Activated CD8-positive, alpha-beta T cell treated with anti-CD3 and anti-CD28 coated beads for 36 hours (primary cell): ENCODE measurements around the gene ANKRA2. TPM values are rescaled to one million over a fixed set of nuclear protein-coding genes. Genes with fewer than 3 reads are reported as not detected.

Experiments
- ATAC-seq: fragments of 200-7000 bp; cut with Tn5 transposase; one replicate; pipeline ENCODE4 v1.10.0; 2021; ENCODE audit warnings: mild to moderate bottlenecking, moderate library complexity
- CTCF ChIA-PET: fragments of 350-600 bp; sonication (Branson Sonifier 250); formaldehyde crosslinking; loops from one replicate; lab custom pipeline; 2021; ENCODE audit warnings: antibody characterized with exemption; lab: Charles Lee
- POLR2A ChIA-PET: fragments of 350-600 bp; sonication (Branson Sonifier 250); formaldehyde crosslinking; loops from one replicate; lab custom pipeline; 2021; ENCODE audit warnings: antibody characterized with exemption; lab: Charles Lee
- DNase-seq: peaks from one replicate; pipeline ENCODE4 v3.0.0-alpha.2; 2020
- H3K27ac Mint-ChIP-seq: one replicate; pipeline ENCODE4 v1.8.0; 2021; ENCODE audit warnings: mild to moderate bottlenecking, mixed read lengths
- H3K27me3 Mint-ChIP-seq: one replicate; pipeline ENCODE4 v1.8.0; 2021; ENCODE audit warnings: mixed read lengths
- H3K36me3 Mint-ChIP-seq: one replicate; pipeline ENCODE4 v1.8.0; 2021; ENCODE audit warnings: low read depth, mixed read lengths
- H3K4me1 Mint-ChIP-seq: one replicate; pipeline ENCODE4 v1.8.0; 2021; ENCODE audit warnings: low read depth, mixed read lengths
- H3K4me3 Mint-ChIP-seq: one replicate; pipeline ENCODE4 v1.8.0; 2021; ENCODE audit warnings: mild to moderate bottlenecking, moderate library complexity, mixed read lengths
- H3K9me3 Mint-ChIP-seq: one replicate; pipeline ENCODE4 v1.8.0; 2021; ENCODE audit warnings: mixed read lengths
- intact Hi-C: fragments of 100-400 bp; cut with micrococcal nuclease; formaldehyde crosslinking; loops from one replicate; pipeline ENCODE4 v1.10.0; 2022
- total RNA-seq, 2 experiments: library from RNA; stranded (reverse); gene quantifications; one replicate each; pipeline ENCODE4 v1.2.3, GENCODE V29; 2021
- TF ChIP-seq, protein P1 (sequence below): fragments of 200-600 bp; IDR thresholded peaks from one replicate; pipeline ENCODE4 v1.8.0; 2022; ENCODE audit warnings: antibody characterized with exemption, mild to moderate bottlenecking

ANKRA2 gene
- total RNA-seq, 2 experiments from 2014 or later = 20.2 to 22.0 TPM

GRCh38 chr5:73506459-73506955 is 58.9 kb downstream of the ANKRA2 start:
- DNase-seq = no peak
- TF ChIP-seq, protein P1, sequence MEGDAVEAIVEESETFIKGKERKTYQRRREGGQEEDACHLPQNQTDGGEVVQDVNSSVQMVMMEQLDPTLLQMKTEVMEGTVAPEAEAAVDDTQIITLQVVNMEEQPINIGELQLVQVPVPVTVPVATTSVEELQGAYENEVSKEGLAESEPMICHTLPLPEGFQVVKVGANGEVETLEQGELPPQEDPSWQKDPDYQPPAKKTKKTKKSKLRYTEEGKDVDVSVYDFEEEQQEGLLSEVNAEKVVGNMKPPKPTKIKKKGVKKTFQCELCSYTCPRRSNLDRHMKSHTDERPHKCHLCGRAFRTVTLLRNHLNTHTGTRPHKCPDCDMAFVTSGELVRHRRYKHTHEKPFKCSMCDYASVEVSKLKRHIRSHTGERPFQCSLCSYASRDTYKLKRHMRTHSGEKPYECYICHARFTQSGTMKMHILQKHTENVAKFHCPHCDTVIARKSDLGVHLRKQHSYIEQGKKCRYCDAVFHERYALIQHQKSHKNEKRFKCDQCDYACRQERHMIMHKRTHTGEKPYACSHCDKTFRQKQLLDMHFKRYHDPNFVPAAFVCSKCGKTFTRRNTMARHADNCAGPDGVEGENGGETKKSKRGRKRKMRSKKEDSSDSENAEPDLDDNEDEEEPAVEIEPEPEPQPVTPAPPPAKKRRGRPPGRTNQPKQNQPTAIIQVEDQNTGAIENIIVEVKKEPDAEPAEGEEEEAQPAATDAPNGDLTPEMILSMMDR = no peak
- ChIA-PET CTCF (interaction anchor here (1.1 kb wide), 1 partner anchor 9 kb away, joined by 3 read pairs; no protein-coding TSS in a partner anchor), POLR2A (interaction anchor here (1.0 to 1.5 kb wide), 3 partner anchors 8 to 58 kb away, joined by 3 to 7 read pairs (median 3); partner anchors contain the start of genes ANKRA2 and BTF3)
- no peaks in the 10 kb centered on the region for H3K27me3 Mint-ChIP-seq
- H3K4me3 Mint-ChIP-seq = no peak overlapping the region
- intact Hi-C loops = no loop called here
- no peaks in the 10 kb centered on the region for H3K9me3 Mint-ChIP-seq
- peak overlapping the region; percentile 42 for H3K27ac Mint-ChIP-seq
- peaks cover 37% of the 10 kb centered on the region for H3K36me3 Mint-ChIP-seq
- ATAC-seq = no peak
- H3K4me1 Mint-ChIP-seq = peaks cover 15% of the 10 kb centered on the region

Other genes with a start within 250 kb of the ANKRA2 start
- 1 to 10 TPM in 1 of 2 experiments, under 1 TPM in 1; 0.99 to 1.5 TPM for gene FOXD1, start 116.9 kb downstream of the ANKRA2 start, total RNA-seq
- gene BTF3, start 67.2 kb downstream of the ANKRA2 start, total RNA-seq = 1,000 to 10,000 TPM; 1,122 to 1,184 TPM
- 10 to 100 TPM; 30.6 to 34.6 TPM for gene UTP15, start 104 bp upstream of the ANKRA2 start, total RNA-seq
- gene ARHGEF28, start 60.6 kb upstream of the ANKRA2 start, total RNA-seq = under 1 TPM in 1 of 2 experiments, not detected in 1; 0.05 TPM